ENCODE data around the gene CLEC2A. TPM values are rescaled to one million over a fixed set of nuclear protein-coding genes. Genes with fewer than 3 reads are reported as not detected.
"Not testable (repeated sequence)": the region's sequence is repeated elsewhere in the genome, so short reads cannot be mapped to it uniquely, and the experiment has no call there.

Gene CLEC2A
- total RNA-seq, 1 experiment from 2014 or later, result not detected

- ATAC-seq (no peak), DNase-seq (ENCODE audit: low read depth, low spot score) (no peak)
- Histone ChIP-seq H4K20me1 (ENCODE audit: insufficient read depth) (no peaks in the 10 kb centered on the region), H3K9me3 (ENCODE audit: control insufficient read depth in 1 of 2, insufficient read depth in 1 of 2, low read depth in 1 of 2, low read length in 2 of 2) (no peaks in the 10 kb centered on the region), H3K79me2 (ENCODE audit: insufficient read depth, low read length) (no peaks in the 10 kb centered on the region), H3K36me3 (ENCODE audit: control insufficient read depth in 1 of 2, insufficient read depth in 2 of 2, low read length in 2 of 2) (no peaks in the 10 kb centered on the region), H3K9ac (ENCODE audit: low read length) (no peak overlapping the region), H3K27ac (ENCODE audit: low read depth, low read length) (no peak overlapping the region), H3K27me3 (ENCODE audit: insufficient read depth, low read length) (peaks cover 40% of the 10 kb centered on the region), H2AFZ (ENCODE audit: low read depth, low read length, poor library complexity, severe bottlenecking) (no peak overlapping the region), H3K9me2 (ENCODE audit: insufficient read depth) (no peaks in the 10 kb centered on the region), H3K4me1 (ENCODE audit: control insufficient read depth in 1 of 2, insufficient read depth in 2 of 2, low read length in 2 of 2) (no peaks in the 10 kb centered on the region), H3K4me3 (replicated peaks in 1 of 2; ENCODE audit: low read depth in 1 of 2, low read length in 2 of 2) (no peak overlapping the region), H3K4me2 (ENCODE audit: low read length) (no peak overlapping the region)
- TF ChIP-seq ZFX (IDR thresholded peaks at IDR 0.05) (no peak), ELF1 (IDR thresholded peaks at IDR 0.05; ENCODE audit: borderline replicate concordance, low read depth) (no peak), SIN3A (IDR thresholded peaks at IDR 0.05; ENCODE audit: low read depth) (no peak), CTCF (IDR thresholded peaks at IDR 0.05 in 2 of 3, conservative IDR thresholded peaks at IDR 0.05 in 1 of 3; ENCODE audit: borderline replicate concordance in 1 of 3, insufficient read depth in 1 of 3, low read depth in 2 of 3, low read length in 2 of 3) (no peak)
- TF ChIP-seq, protein P1, sequence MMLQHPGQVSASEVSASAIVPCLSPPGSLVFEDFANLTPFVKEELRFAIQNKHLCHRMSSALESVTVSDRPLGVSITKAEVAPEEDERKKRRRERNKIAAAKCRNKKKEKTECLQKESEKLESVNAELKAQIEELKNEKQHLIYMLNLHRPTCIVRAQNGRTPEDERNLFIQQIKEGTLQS (IDR thresholded peaks at IDR 0.05), result no peak
- CTCF ChIA-PET, result no interaction called here
- no TSS peak for BruUV-seq (replicated peaks)
- intact Hi-C loops (cut with micrococcal nuclease), result no loop called here
- RAD21 ChIA-PET (ENCODE audit: low non-redundant PET in 1 of 2, low total read pairs in 2 of 2, uncharacterized antibody in 2 of 2, unreplicated experiment in 2 of 2), result no interaction called here
- POLR2A ChIA-PET, result no interaction called here
Observed at GRCh38 chr12:9977916-9978315, 45.7 kb upstream of the CLEC2A start.

- DNase-seq (ENCODE audit: low read depth, low spot score); H3K27ac ChIP-seq (ENCODE audit: low read depth, low read length); H3K9me3 ChIP-seq (ENCODE audit: control insufficient read depth in 1 of 2, insufficient read depth in 1 of 2, low read depth in 1 of 2, low read length in 2 of 2); H3K4me2 ChIP-seq (ENCODE audit: low read length); ATAC-seq; H2AFZ ChIP-seq (ENCODE audit: low read depth, low read length, poor library complexity, severe bottlenecking); H3K9ac ChIP-seq (ENCODE audit: low read length); H3K36me3 ChIP-seq (ENCODE audit: control insufficient read depth in 1 of 2, insufficient read depth in 2 of 2, low read length in 2 of 2); H4K20me1 ChIP-seq (ENCODE audit: insufficient read depth); BruUV-seq (replicated peaks); H3K4me3 ChIP-seq (replicated peaks in 1 of 2; ENCODE audit: low read depth in 1 of 2, low read length in 2 of 2); POLR2A ChIA-PET; intact Hi-C loops (cut with micrococcal nuclease); RAD21 ChIA-PET (ENCODE audit: low non-redundant PET in 1 of 2, low total read pairs in 2 of 2, uncharacterized antibody in 2 of 2, unreplicated experiment in 2 of 2); CTCF ChIA-PET; H3K9me2 ChIP-seq (ENCODE audit: insufficient read depth); H3K4me1 ChIP-seq (ENCODE audit: control insufficient read depth in 1 of 2, insufficient read depth in 2 of 2, low read length in 2 of 2); H3K79me2 ChIP-seq (ENCODE audit: insufficient read depth, low read length): not testable (repeated sequence)
- H3K27me3 ChIP-seq (ENCODE audit: insufficient read depth, low read length), result peaks cover 41% of the 10 kb centered on the region
Observed at GRCh38 chr12:9976626-9977025, 44.5 kb upstream of the CLEC2A start.
